Muscle layer of colon (tissue), 2 donors: ENCODE results near the gene NUDT7.

Experiments
- H3K27ac ChIP-seq: one replicate; pipeline ENCODE4 v1.7.0; 2013; ENCODE audit warnings: low read depth, mild to moderate bottlenecking, low read length, moderate library complexity
- H3K27me3 ChIP-seq, 2 donors: one replicate each; pipeline ENCODE4 v1.7.0; 2013; ENCODE audit warnings: low read length in 2 of 2, mild to moderate bottlenecking in 2 of 2; ENCODE audit not compliant: insufficient read depth in 2 of 2, control insufficient read depth in 1 of 2
- H3K36me3 ChIP-seq: one replicate; pipeline ENCODE4 v1.7.0; 2013; ENCODE audit warnings: mild to moderate bottlenecking, low read length; ENCODE audit not compliant: insufficient read depth
- H3K4me1 ChIP-seq: one replicate; pipeline ENCODE4 v1.7.0; 2013; ENCODE audit warnings: mild to moderate bottlenecking, low read length; ENCODE audit not compliant: insufficient read depth
- H3K4me3 ChIP-seq, 2 donors: one replicate each; pipeline ENCODE4 v1.7.0; 2013; ENCODE audit warnings: low read length in 2 of 2, low read depth in 1 of 2, mild to moderate bottlenecking in 1 of 2, moderate library complexity in 1 of 2
- H3K9ac ChIP-seq: one replicate; pipeline ENCODE4 v1.7.0; 2013; ENCODE audit warnings: low read length
- H3K9me3 ChIP-seq: one replicate; pipeline ENCODE4 v1.7.0; 2013; ENCODE audit warnings: mild to moderate bottlenecking, low read length
- donor health status: abdominal sarcoma.
- donor health status: Adenocarcinoma of cecum.

Gene NUDT7

GRCh38 chr16:77722309-77723107, at the start of gene NUDT7:
Gene NUDT7, plus strand, starts transcription at chr16:77722514. Its CDS starts 69 bp downstream, at chr16:77722583.
- Histone ChIP-seq H3K4me1 (peaks cover 4% of the 10 kb centered on the region), H3K36me3 (peaks cover 4% of the 10 kb centered on the region), H3K4me3 (peak within 1 kb of the TSS; percentile 65 to 95), H3K9ac (peak within 1 kb of the TSS; percentile 79), H3K27ac (peak within 1 kb of the TSS; percentile 89), H3K9me3 (no peaks in the 10 kb centered on the region), H3K27me3 (no peaks in the 10 kb centered on the region)

GRCh38 chr16:77674888-77675287, 47.4 kb upstream of the NUDT7 start:
- H3K9ac ChIP-seq: no peak overlapping the region

GRCh38 chr16:77675464-77676324, 46.6 kb upstream of the NUDT7 start:
- Histone ChIP-seq H3K27me3 (no peaks in the 10 kb centered on the region), H3K4me3 (no peak overlapping the region), H3K9ac (no peak overlapping the region), H3K36me3 (no peaks in the 10 kb centered on the region), H3K9me3 (no peaks in the 10 kb centered on the region), H3K4me1 (peaks cover 3% of the 10 kb centered on the region), H3K27ac (no peak overlapping the region)

More at GRCh38 chr16:77674888-77675287, 47.4 kb upstream of the NUDT7 start:
- Histone ChIP-seq H3K4me3 (no peak overlapping the region), H3K27ac (no peak overlapping the region), H3K27me3 (no peaks in the 10 kb centered on the region), H3K4me1 (peaks cover 3% of the 10 kb centered on the region), H3K36me3 (no peaks in the 10 kb centered on the region), H3K9me3 (no peaks in the 10 kb centered on the region)

DNA sequence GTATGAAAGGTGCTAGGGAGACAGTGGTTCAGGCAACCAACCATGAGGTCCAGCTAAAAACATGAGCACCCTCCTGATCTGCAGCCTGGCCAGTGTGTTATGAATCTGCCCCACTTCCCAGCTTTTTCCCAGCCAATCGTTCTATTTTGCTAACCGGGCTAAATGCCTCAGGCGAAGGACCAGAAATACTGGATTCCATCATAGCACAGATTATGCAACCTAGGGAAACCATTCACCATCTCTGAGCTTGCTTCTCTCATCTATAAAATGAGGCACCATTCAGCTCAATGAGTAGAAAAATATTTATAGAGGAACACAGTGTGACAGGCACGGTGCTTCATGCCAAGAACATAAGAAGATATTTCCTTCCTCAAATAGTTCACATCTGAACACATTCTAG, 45.2 kb upstream of the NUDT7 start:
- no peaks in the 10 kb centered on the region for H3K36me3 ChIP-seq
- no peak overlapping the region for H3K27ac ChIP-seq
- H3K9ac ChIP-seq: no peak overlapping the region
- H3K27me3 ChIP-seq: no peaks in the 10 kb centered on the region
- no peaks in the 10 kb centered on the region for H3K9me3 ChIP-seq
- H3K4me1 ChIP-seq: peaks cover 3% of the 10 kb centered on the region
- no peak overlapping the region for H3K4me3 ChIP-seq

DNA sequence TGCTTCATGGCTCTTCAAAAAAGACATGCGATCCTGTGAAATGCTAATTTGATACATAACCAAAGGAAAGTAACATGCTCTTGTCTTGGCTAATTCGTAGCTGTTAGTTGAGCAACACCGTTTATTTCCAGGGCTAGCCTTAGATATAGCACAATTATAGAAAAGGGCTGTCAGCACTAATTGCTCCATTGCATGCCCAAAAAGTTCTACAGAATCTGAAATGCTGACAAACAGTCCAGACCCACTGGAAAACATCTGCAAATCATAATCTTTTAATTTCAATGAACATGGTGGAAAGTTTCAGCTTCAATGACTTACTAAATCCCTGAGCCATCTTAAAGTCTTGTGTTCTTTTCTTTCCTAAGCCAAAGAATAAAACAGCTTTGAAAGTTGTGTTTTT, 42.9 kb upstream of the NUDT7 start:
- Histone ChIP-seq H3K27me3 (no peaks in the 10 kb centered on the region), H3K36me3 (no peaks in the 10 kb centered on the region), H3K9ac (no peak overlapping the region), H3K9me3 (no peaks in the 10 kb centered on the region), H3K4me3 (no peak overlapping the region), H3K27ac (no peak overlapping the region), H3K4me1 (peaks cover 3% of the 10 kb centered on the region)

GRCh38 chr16:77679901-77680300, 42.4 kb upstream of the NUDT7 start:
- Histone ChIP-seq H3K4me3 (no peak overlapping the region), H3K27me3 (no peaks in the 10 kb centered on the region), H3K36me3 (no peaks in the 10 kb centered on the region), H3K9ac (no peak overlapping the region), H3K27ac (no peak overlapping the region), H3K9me3 (no peaks in the 10 kb centered on the region), H3K4me1 (peaks cover 3% of the 10 kb centered on the region)

- peaks cover 3% of the 10 kb centered on the region for H3K4me1 ChIP-seq
- no peak overlapping the region for H3K9ac ChIP-seq
- H3K9me3 ChIP-seq: no peaks in the 10 kb centered on the region
- H3K4me3 ChIP-seq: no peak overlapping the region
- H3K27me3 ChIP-seq: no peaks in the 10 kb centered on the region
- H3K36me3 ChIP-seq: no peaks in the 10 kb centered on the region
- H3K27ac ChIP-seq: no peak overlapping the region
Measured at GRCh38 chr16:77680496-77680895, 41.8 kb upstream of the NUDT7 start.

- Histone ChIP-seq H3K9me3 (no peaks in the 10 kb centered on the region), H3K4me1 (no peaks in the 10 kb centered on the region), H3K27ac (no peak overlapping the region), H3K4me3 (no peak overlapping the region), H3K27me3 (no peaks in the 10 kb centered on the region), H3K9ac (no peak overlapping the region), H3K36me3 (no peaks in the 10 kb centered on the region)
Measured at GRCh38 chr16:77682586-77682985, 39.7 kb upstream of the NUDT7 start.

- Histone ChIP-seq H3K9ac (no peak overlapping the region), H3K9me3 (no peaks in the 10 kb centered on the region), H3K4me1 (no peaks in the 10 kb centered on the region), H3K4me3 (no peak overlapping the region), H3K36me3 (no peaks in the 10 kb centered on the region), H3K27me3 (no peaks in the 10 kb centered on the region), H3K27ac (no peak overlapping the region)
Measured at GRCh38 chr16:77683397-77684180, 38.7 kb upstream of the NUDT7 start.

DNA sequence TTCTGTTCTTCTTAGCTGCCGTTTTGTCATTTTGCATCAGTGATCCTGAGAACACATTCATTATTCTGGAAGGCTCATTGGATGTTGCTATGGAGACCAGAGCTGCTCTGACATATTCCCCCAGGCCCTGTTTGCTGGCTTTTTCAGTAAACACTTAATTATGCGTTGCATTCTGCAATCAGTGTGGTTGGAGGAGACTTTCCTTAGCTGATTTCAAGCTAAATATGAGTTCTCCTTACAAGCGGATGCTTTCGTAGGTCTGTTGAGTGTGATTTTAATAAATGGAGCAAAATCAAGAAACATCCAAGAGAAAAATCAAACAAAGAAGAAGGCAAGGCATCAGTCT, 38.2 kb upstream of the NUDT7 start:
- no peaks in the 10 kb centered on the region for H3K4me1 ChIP-seq
- no peak overlapping the region for H3K27ac ChIP-seq
- H3K4me3 ChIP-seq: no peak overlapping the region
- H3K36me3 ChIP-seq: no peaks in the 10 kb centered on the region
- no peaks in the 10 kb centered on the region for H3K9me3 ChIP-seq
- no peaks in the 10 kb centered on the region for H3K27me3 ChIP-seq
- no peak overlapping the region for H3K9ac ChIP-seq

GRCh38 chr16:77686385-77686784, 35.9 kb upstream of the NUDT7 start:
- Histone ChIP-seq H3K27me3 (no peaks in the 10 kb centered on the region), H3K4me1 (no peaks in the 10 kb centered on the region), H3K36me3 (no peaks in the 10 kb centered on the region), H3K9ac (no peak overlapping the region), H3K4me3 (no peak overlapping the region), H3K27ac (no peak overlapping the region), H3K9me3 (no peaks in the 10 kb centered on the region)
